Hepatocyte (in vitro differentiated cells): ENCODE results near the gene MAGEC3. TPM values are rescaled to one million over a fixed set of nuclear protein-coding genes. Genes with fewer than 3 reads are reported as not detected.

Experiments used
- polyA plus RNA-seq: library from polyadenylated mRNA; unstranded; fragments of >200 nt; fragmentation: Nextera tagmentation; extraction: Ambion mirVana; gene quantifications from 2 replicates; pipeline ENCODE4 v1.2.1, GENCODE V29; 2016
- total RNA-seq: library from RNA; depleted of rRNA; stranded (reverse); fragments of >200 nt; gene quantifications from 2 replicates; pipeline ENCODE4 v1.2.3, GENCODE V29; 2014

The MAGEC3 gene
- total and polyA plus RNA-seq, 2 experiments from 2014 or later: 0.40 TPM; not detected in 1

Other genes starting within 250 kb of the MAGEC3 start
- gene SPANXA2, start 248.6 kb upstream of the MAGEC3 start, total RNA-seq: not detected in 2 replicates
- gene SPANXA2, start 248.6 kb upstream of the MAGEC3 start, polyA plus RNA-seq: not detected in 2 replicates
- gene SPANXD, start 139.6 kb upstream of the MAGEC3 start, total RNA-seq: not detected in 2 replicates
- not detected in 2 replicates for gene SPANXD, start 139.6 kb upstream of the MAGEC3 start, polyA plus RNA-seq
- gene MAGEC1, start 65.6 kb downstream of the MAGEC3 start, total RNA-seq: not detected in 2 replicates
- gene MAGEC1, start 65.6 kb downstream of the MAGEC3 start, polyA plus RNA-seq: not detected in 2 replicates